Neural progenitor cell (in vitro differentiated cells): ENCODE results near the gene LRRTM3. TPM values are rescaled to one million over a fixed set of nuclear protein-coding genes. Genes with fewer than 3 reads are reported as not detected.

Experiments
- DNase-seq: peaks from one replicate; pipeline ENCODE4 v3.0.0-alpha.2; 2016; ENCODE audit warnings: low spot score
- H2AFZ ChIP-seq: fragments of 200-600 bp; sonication (generic); replicated peaks from 2 replicates; pipeline ENCODE4 v1.6.1; 2016; ENCODE audit warnings: antibody characterized with exemption
- H3F3A ChIP-seq: fragments of 200-600 bp; sonication (generic); 2 replicates; pipeline ENCODE4 v1.6.1; 2016; ENCODE audit warnings: antibody characterized with exemption, low read depth
- H3K27ac ChIP-seq: fragments of 200-600 bp; sonication (generic); 2 replicates; pipeline ENCODE4 v1.5.1; 2016; ENCODE audit warnings: mild to moderate bottlenecking
- H3K27me3 ChIP-seq: fragments of 200-600 bp; sonication (generic); 2 replicates; pipeline ENCODE4 v1.6.1; 2016; ENCODE audit warnings: mild to moderate bottlenecking, moderate library complexity
- H3K36me3 ChIP-seq: fragments of 200-600 bp; sonication (generic); 2 replicates; pipeline ENCODE4 v1.5.1; 2016
- H3K4me1 ChIP-seq: fragments of 200-600 bp; sonication (generic); 2 replicates; pipeline ENCODE4 v1.6.1; 2016; ENCODE audit warnings: mixed run types
- H3K4me2 ChIP-seq: fragments of 200-600 bp; sonication (generic); 2 replicates; pipeline ENCODE4 v1.6.1; 2016
- H3K4me3 ChIP-seq: fragments of 200-600 bp; sonication (generic); 2 replicates; pipeline ENCODE4 v1.5.1; 2016
- H3K79me2 ChIP-seq: fragments of 200-600 bp; sonication (generic); 2 replicates; pipeline ENCODE4 v1.6.1; 2016; ENCODE audit warnings: low read depth
- H3K9ac ChIP-seq: fragments of 200-600 bp; sonication (generic); 2 replicates; pipeline ENCODE4 v1.6.1; 2016
- H3K9me3 ChIP-seq: fragments of 200-600 bp; sonication (generic); 2 replicates; pipeline ENCODE4 v1.5.1; 2016; ENCODE audit warnings: low read depth
- H4K20me1 ChIP-seq: fragments of 200-600 bp; sonication (generic); 2 replicates; pipeline ENCODE4 v1.6.1; 2016; ENCODE audit warnings: low read depth
- H3K27ac Mint-ChIP-seq: 3 replicates; pipeline ENCODE4 v1.8.0; 2021; ENCODE audit warnings: mixed read lengths
- H3K27me3 Mint-ChIP-seq: 2 replicates; pipeline ENCODE4 v1.8.0; 2022; ENCODE audit warnings: low read depth, mild to moderate bottlenecking, inconsistent platforms, moderate library complexity, mixed read lengths; ENCODE audit not compliant: insufficient read depth
- H3K36me3 Mint-ChIP-seq: 3 replicates; pipeline ENCODE4 v1.8.0; 2021; ENCODE audit warnings: mixed read lengths
- H3K4me1 Mint-ChIP-seq: 3 replicates; pipeline ENCODE4 v1.8.0; 2021; ENCODE audit warnings: mixed read lengths
- H3K4me3 Mint-ChIP-seq: 3 replicates; pipeline ENCODE4 v1.8.0; 2021; ENCODE audit warnings: mild to moderate bottlenecking, moderate library complexity, mixed read lengths
- H3K9me3 Mint-ChIP-seq: 3 replicates; pipeline ENCODE4 v1.8.0; 2020; ENCODE audit warnings: mixed read lengths
- CTCF ChIP-seq: fragments of 200-600 bp; sonication (generic); IDR thresholded peaks from 2 replicates; pipeline ENCODE4 v1.5.1; 2017; ENCODE audit warnings: antibody characterized with exemption, mild to moderate bottlenecking
- EZH2 ChIP-seq: fragments of 200-600 bp; sonication (generic); IDR thresholded peaks from 2 replicates; pipeline ENCODE4 v1.6.1; 2017; ENCODE audit warnings: antibody characterized with exemption, mild to moderate bottlenecking, moderate library complexity
- EZH2phosphoT487 ChIP-seq: fragments of 200-600 bp; sonication (generic); IDR thresholded peaks from 2 replicates; pipeline ENCODE4 v1.6.1; 2017; ENCODE audit warnings: antibody characterized with exemption
- total RNA-seq: library from RNA; depleted of rRNA; stranded (reverse); fragments of >200 nt; gene quantifications from 2 replicates; pipeline ENCODE4 v1.2.3, GENCODE V29; 2015; ENCODE audit warnings: low replicate concordance

The LRRTM3 gene
- total RNA-seq, 1 donor from 2014 or later, result not detected

GRCh38 chr10:66983475-66983818 is 57.6 kb downstream of the LRRTM3 start:
- Mint-ChIP-seq H3K4me3 (no peak overlapping the region), H3K4me1 (no peaks in the 10 kb centered on the region), H3K27me3 (no peaks in the 10 kb centered on the region), H3K9me3 (no peaks in the 10 kb centered on the region), H3K36me3 (no peaks in the 10 kb centered on the region), H3K27ac (no peak overlapping the region)
- no peaks in the 10 kb centered on the region for H3K79me2 ChIP-seq
- H2AFZ ChIP-seq, result no peak overlapping the region
- DNase-seq, result no peak
- H3K4me2 ChIP-seq, result no peak overlapping the region
- no peak overlapping the region for H3K9ac ChIP-seq
- no peaks in the 10 kb centered on the region for H3K9me3 ChIP-seq
- no peaks in the 10 kb centered on the region for H4K20me1 ChIP-seq
- TF ChIP-seq EZH2phosphoT487 (no peak), EZH2 (no peak), CTCF (no peak)
- H3K27ac ChIP-seq, result no peak overlapping the region
- H3F3A ChIP-seq, result no peaks in the 10 kb centered on the region
- H3K4me3 ChIP-seq, result no peak overlapping the region
- no peaks in the 10 kb centered on the region for H3K27me3 ChIP-seq
- no peaks in the 10 kb centered on the region for H3K36me3 ChIP-seq
- H3K4me1 ChIP-seq, result no peaks in the 10 kb centered on the region

GRCh38 chr10:66990143-66990830 is 64.5 kb downstream of the LRRTM3 start:
- Histone ChIP-seq H3K27ac (no peak overlapping the region), H3K9me3 (no peaks in the 10 kb centered on the region), H3K4me2 (no peak overlapping the region), H3K36me3 (no peaks in the 10 kb centered on the region), H3K27me3 (no peaks in the 10 kb centered on the region), H3K4me3 (no peak overlapping the region), H3K9ac (no peak overlapping the region), H3K79me2 (no peaks in the 10 kb centered on the region), H2AFZ (no peak overlapping the region), H3K4me1 (no peaks in the 10 kb centered on the region), H4K20me1 (no peaks in the 10 kb centered on the region), H3F3A (no peaks in the 10 kb centered on the region)
- H3K27me3 Mint-ChIP-seq, result no peaks in the 10 kb centered on the region
- no peak overlapping the region for H3K27ac Mint-ChIP-seq
- TF ChIP-seq CTCF (no peak), EZH2 (no peak), EZH2phosphoT487 (no peak)
- no peaks in the 10 kb centered on the region for H3K4me1 Mint-ChIP-seq
- no peaks in the 10 kb centered on the region for H3K36me3 Mint-ChIP-seq
- DNase-seq, result no peak
- no peaks in the 10 kb centered on the region for H3K9me3 Mint-ChIP-seq
- H3K4me3 Mint-ChIP-seq, result no peak overlapping the region

- no peak for DNase-seq
- Histone ChIP-seq H4K20me1 (no peaks in the 10 kb centered on the region), H2AFZ (no peak overlapping the region), H3K4me3 (no peak overlapping the region), H3K79me2 (no peaks in the 10 kb centered on the region), H3K36me3 (no peaks in the 10 kb centered on the region), H3K27me3 (no peaks in the 10 kb centered on the region), H3K9ac (no peak overlapping the region), H3K9me3 (no peaks in the 10 kb centered on the region), H3K4me2 (no peak overlapping the region), H3F3A (no peaks in the 10 kb centered on the region), H3K4me1 (no peaks in the 10 kb centered on the region), H3K27ac (no peak overlapping the region)
- Mint-ChIP-seq H3K27me3 (no peaks in the 10 kb centered on the region), H3K27ac (no peak overlapping the region), H3K4me3 (no peak overlapping the region), H3K9me3 (no peaks in the 10 kb centered on the region), H3K4me1 (no peaks in the 10 kb centered on the region), H3K36me3 (no peaks in the 10 kb centered on the region)
- TF ChIP-seq EZH2phosphoT487 (no peak), EZH2 (no peak), CTCF (no peak)
Measured at GRCh38 chr10:66996996-66997395, 71.2 kb downstream of the LRRTM3 start.
